Spleen (tissue), 7 donors: Measurements from ENCODE around the gene IFNA2.

Experiments used
- POLR2A ChIP-seq, 3 donors: fragments of 450-650 bp; IDR thresholded peaks; one replicate each; pipeline ENCODE4 v1.5.1; 2017; ENCODE audit warnings: antibody characterized with exemption in 3 of 3, mild to moderate bottlenecking in 1 of 3
- POLR2AphosphoS5 ChIP-seq, 3 donors: sonication (generic); formaldehyde crosslinking; IDR thresholded peaks; one replicate each; pipeline ENCODE4 v1.5.1; 2017; ENCODE audit warnings: antibody characterized with exemption in 3 of 3
- TF ChIP-seq, protein P1 (sequence below), 11 experiments: fragments of 200-600 bp in 7 of 11; fragments of 450-650 bp in 4 of 11; sonication (generic) in 4 of 11; IDR thresholded peaks in 8 of 11; conservative IDR thresholded peaks in 3 of 11; 1 replicate in 7 of 11; 2 replicates in 4 of 11; pipeline versions ENCODE4 v1.4.0 to v1.8.0; 2016 to 2021; ENCODE audit warnings: antibody characterized with exemption in 11 of 11, inconsistent platforms in 4 of 11, mild to moderate bottlenecking in 1 of 11
- donor health status: DM: no; HTN: no; CAD: no; lungs with moderate emphysema.
- donor health status: DM: no; HTN: no; CAD: no.
- donor health status: DM: no; HTN: no; CAD: no.

- TF ChIP-seq, protein P1, sequence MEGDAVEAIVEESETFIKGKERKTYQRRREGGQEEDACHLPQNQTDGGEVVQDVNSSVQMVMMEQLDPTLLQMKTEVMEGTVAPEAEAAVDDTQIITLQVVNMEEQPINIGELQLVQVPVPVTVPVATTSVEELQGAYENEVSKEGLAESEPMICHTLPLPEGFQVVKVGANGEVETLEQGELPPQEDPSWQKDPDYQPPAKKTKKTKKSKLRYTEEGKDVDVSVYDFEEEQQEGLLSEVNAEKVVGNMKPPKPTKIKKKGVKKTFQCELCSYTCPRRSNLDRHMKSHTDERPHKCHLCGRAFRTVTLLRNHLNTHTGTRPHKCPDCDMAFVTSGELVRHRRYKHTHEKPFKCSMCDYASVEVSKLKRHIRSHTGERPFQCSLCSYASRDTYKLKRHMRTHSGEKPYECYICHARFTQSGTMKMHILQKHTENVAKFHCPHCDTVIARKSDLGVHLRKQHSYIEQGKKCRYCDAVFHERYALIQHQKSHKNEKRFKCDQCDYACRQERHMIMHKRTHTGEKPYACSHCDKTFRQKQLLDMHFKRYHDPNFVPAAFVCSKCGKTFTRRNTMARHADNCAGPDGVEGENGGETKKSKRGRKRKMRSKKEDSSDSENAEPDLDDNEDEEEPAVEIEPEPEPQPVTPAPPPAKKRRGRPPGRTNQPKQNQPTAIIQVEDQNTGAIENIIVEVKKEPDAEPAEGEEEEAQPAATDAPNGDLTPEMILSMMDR (IDR thresholded peaks at IDR 0.05 in 8 of 11, conservative IDR thresholded peaks at IDR 0.05 in 3 of 11), result no peak
- no peak for TF ChIP-seq POLR2A (IDR thresholded peaks at IDR 0.05)
- TF ChIP-seq POLR2AphosphoS5 (IDR thresholded peaks at IDR 0.05), result no peak
Observed at GRCh38 chr9:21432672-21433425, 47.7 kb upstream of the IFNA2 start.
